Nephron progenitor cell (in vitro differentiated cells): Measurements from ENCODE around the gene AKAP17A.
"Not testable (repeated sequence)": the region's sequence is repeated elsewhere in the genome, so short reads cannot be mapped to it uniquely, and the experiment has no call there.

Source experiments
- DNase-seq: peaks from one replicate; pipeline ENCODE4 v3.0.0; 2021
- H3K27ac Mint-ChIP-seq: 2 replicates; pipeline ENCODE4 v1.8.0; 2021; ENCODE audit warnings: mild to moderate bottlenecking, moderate library complexity, mixed read lengths
- H3K27me3 Mint-ChIP-seq: 2 replicates; pipeline ENCODE4 v1.8.0; 2021; ENCODE audit warnings: mild to moderate bottlenecking, low read depth, mixed read lengths; ENCODE audit not compliant: poor library complexity
- H3K36me3 Mint-ChIP-seq: 2 replicates; pipeline ENCODE4 v1.8.0; 2021; ENCODE audit warnings: low read depth, mixed read lengths
- H3K4me1 Mint-ChIP-seq: 2 replicates; pipeline ENCODE4 v1.8.0; 2021; ENCODE audit warnings: mixed read lengths
- H3K4me3 Mint-ChIP-seq: 2 replicates; pipeline ENCODE4 v1.8.0; 2021; ENCODE audit warnings: mild to moderate bottlenecking, moderate library complexity, mixed read lengths
- H3K9me3 Mint-ChIP-seq: 2 replicates; pipeline ENCODE4 v1.8.0; 2021; ENCODE audit warnings: mild to moderate bottlenecking, moderate library complexity, mixed read lengths
- CTCF ChIP-seq: fragments of 200-600 bp; sonication (generic); IDR thresholded peaks from 2 replicates; pipeline ENCODE4 v1.5.0; 2021; ENCODE audit warnings: antibody characterized with exemption

Gene AKAP17A

GRCh38 chrX:1610736-1611135 is 19.3 kb downstream of the AKAP17A start:
- no peak for TF ChIP-seq CTCF
- H3K27me3 Mint-ChIP-seq: peaks cover 8% of the 10 kb centered on the region
- no peak overlapping the region for H3K4me3 Mint-ChIP-seq
- no peak for DNase-seq
- no peaks in the 10 kb centered on the region for H3K9me3 Mint-ChIP-seq
- no peaks in the 10 kb centered on the region for H3K36me3 Mint-ChIP-seq
- peak overlapping the region; percentile 95 for H3K27ac Mint-ChIP-seq
- H3K4me1 Mint-ChIP-seq: peaks cover 18% of the 10 kb centered on the region

- no peaks in the 10 kb centered on the region for H3K9me3 Mint-ChIP-seq
Observed at GRCh38 chrX:1612641-1613286, 21.4 kb downstream of the AKAP17A start.

GRCh38 chrX:1614927-1615326 is 23.5 kb downstream of the AKAP17A start, which contains the start of gene ASMT:
TSS of gene ASMT (plus strand) at chrX:1615059. CDS start at chrX:1615200, 141 bp downstream.
- Mint-ChIP-seq H3K4me1 (peaks cover 15% of the 10 kb centered on the region), H3K4me3 (no peak within 1 kb of the TSS), H3K9me3 (no peaks in the 10 kb centered on the region), H3K27me3 (peaks cover 11% of the 10 kb centered on the region), H3K27ac (peak within 1 kb of the TSS; percentile 13), H3K36me3 (no peaks in the 10 kb centered on the region)
- TF ChIP-seq CTCF: no peak
- no peak for DNase-seq

More at GRCh38 chrX:1612641-1613286, 21.4 kb downstream of the AKAP17A start:
- H3K4me3 Mint-ChIP-seq: no peak overlapping the region
- no peaks in the 10 kb centered on the region for H3K36me3 Mint-ChIP-seq
- H3K27me3 Mint-ChIP-seq: peaks cover 8% of the 10 kb centered on the region
- no peak for DNase-seq
- H3K4me1 Mint-ChIP-seq: peaks cover 18% of the 10 kb centered on the region
- H3K27ac Mint-ChIP-seq: peak overlapping the region; percentile 4
- no peak for TF ChIP-seq CTCF

- Mint-ChIP-seq H3K36me3 (no peaks in the 10 kb centered on the region), H3K9me3 (no peaks in the 10 kb centered on the region), H3K27me3 (peaks cover 3% of the 10 kb centered on the region), H3K27ac (no peak overlapping the region), H3K4me1 (no peaks in the 10 kb centered on the region), H3K4me3 (no peak overlapping the region)
- no peak for DNase-seq
- no peak for TF ChIP-seq CTCF
Observed at GRCh38 chrX:1618689-1619088, 27.3 kb downstream of the AKAP17A start.

GRCh38 chrX:1623691-1624090 is 32.3 kb downstream of the AKAP17A start:
- no peak for DNase-seq
- Mint-ChIP-seq H3K27me3 (peaks cover 13% of the 10 kb centered on the region), H3K27ac (peak overlapping the region; percentile 72), H3K9me3 (peaks cover 4% of the 10 kb centered on the region), H3K36me3 (no peaks in the 10 kb centered on the region), H3K4me3 (no peak overlapping the region), H3K4me1 (peaks cover 3% of the 10 kb centered on the region)
- TF ChIP-seq CTCF: no peak

- peaks cover 19% of the 10 kb centered on the region for H3K27me3 Mint-ChIP-seq
- H3K36me3 Mint-ChIP-seq, H3K27ac Mint-ChIP-seq, H3K4me1 Mint-ChIP-seq, H3K4me3 Mint-ChIP-seq, DNase-seq, H3K9me3 Mint-ChIP-seq: not testable (repeated sequence)
Observed at GRCh38 chrX:1624158-1624860, 32.9 kb downstream of the AKAP17A start.

GRCh38 chrX:1624861-1625215 is 33.4 kb downstream of the AKAP17A start:
- peaks cover 12% of the 10 kb centered on the region for H3K9me3 Mint-ChIP-seq
- H3K27ac Mint-ChIP-seq, H3K36me3 Mint-ChIP-seq: not testable (repeated sequence)

More at GRCh38 chrX:1624861-1625215, 33.4 kb downstream of the AKAP17A start:
- not testable (repeated sequence) for H3K4me3 Mint-ChIP-seq, H3K4me1 Mint-ChIP-seq, DNase-seq
- H3K27me3 Mint-ChIP-seq: peaks cover 21% of the 10 kb centered on the region
